DND-41 (cell line): ENCODE data around the gene TMEM11.

Experiments used
- EZH2 ChIP-seq: IDR thresholded peaks from 3 replicates; pipeline ENCODE4 v1.6.1; 2012; ENCODE audit warnings: borderline replicate concordance, low read depth, mild to moderate bottlenecking, moderate library complexity, low read length, inconsistent platforms; ENCODE audit not compliant: severe bottlenecking
- TF ChIP-seq, protein P1 (sequence below): IDR thresholded peaks from 2 replicates; pipeline ENCODE4 v1.5.1; 2012; ENCODE audit warnings: borderline replicate concordance, low read length, moderate library complexity, mild to moderate bottlenecking; ENCODE audit not compliant: poor library complexity, severe bottlenecking; ENCODE audit errors: extremely low read depth

DNA sequence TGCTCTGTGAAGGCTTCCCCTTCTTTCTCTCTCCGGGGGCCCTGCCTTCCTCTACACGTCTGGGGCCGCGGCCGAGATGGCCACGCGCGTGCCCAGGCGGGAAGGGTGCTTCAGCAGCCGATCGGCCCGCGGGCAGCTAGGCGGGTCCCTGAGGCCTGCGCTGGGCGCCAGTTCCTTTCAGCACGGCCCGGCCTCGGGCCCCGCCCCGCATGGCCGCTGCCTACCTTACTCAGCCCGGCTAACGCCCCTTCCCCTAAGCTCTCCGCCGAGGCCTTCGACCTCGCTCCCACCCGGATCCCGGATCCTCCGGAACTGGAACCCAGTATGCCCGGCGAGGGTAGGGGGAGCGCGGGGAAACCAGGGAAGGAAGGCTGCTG lies 335 bp downstream of the TMEM11 start:
- TF ChIP-seq, protein P1, sequence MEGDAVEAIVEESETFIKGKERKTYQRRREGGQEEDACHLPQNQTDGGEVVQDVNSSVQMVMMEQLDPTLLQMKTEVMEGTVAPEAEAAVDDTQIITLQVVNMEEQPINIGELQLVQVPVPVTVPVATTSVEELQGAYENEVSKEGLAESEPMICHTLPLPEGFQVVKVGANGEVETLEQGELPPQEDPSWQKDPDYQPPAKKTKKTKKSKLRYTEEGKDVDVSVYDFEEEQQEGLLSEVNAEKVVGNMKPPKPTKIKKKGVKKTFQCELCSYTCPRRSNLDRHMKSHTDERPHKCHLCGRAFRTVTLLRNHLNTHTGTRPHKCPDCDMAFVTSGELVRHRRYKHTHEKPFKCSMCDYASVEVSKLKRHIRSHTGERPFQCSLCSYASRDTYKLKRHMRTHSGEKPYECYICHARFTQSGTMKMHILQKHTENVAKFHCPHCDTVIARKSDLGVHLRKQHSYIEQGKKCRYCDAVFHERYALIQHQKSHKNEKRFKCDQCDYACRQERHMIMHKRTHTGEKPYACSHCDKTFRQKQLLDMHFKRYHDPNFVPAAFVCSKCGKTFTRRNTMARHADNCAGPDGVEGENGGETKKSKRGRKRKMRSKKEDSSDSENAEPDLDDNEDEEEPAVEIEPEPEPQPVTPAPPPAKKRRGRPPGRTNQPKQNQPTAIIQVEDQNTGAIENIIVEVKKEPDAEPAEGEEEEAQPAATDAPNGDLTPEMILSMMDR = no peak
- TF ChIP-seq EZH2 = no peak
